ENCODE data around the gene RABEP2. TPM values are rescaled to one million over a fixed set of nuclear protein-coding genes. Genes with fewer than 3 reads are reported as not detected.

RABEP2 gene
- total RNA-seq, 1 experiment from 2014 or later: 13.4 TPM

GRCh38 chr16:28899882-28900590 lies 25.0 kb downstream of the RABEP2 start:
- H3K79me2 ChIP-seq (ENCODE audit: insufficient read depth, low read length): no peaks in the 10 kb centered on the region
- no peaks in the 10 kb centered on the region for H4K20me1 ChIP-seq (ENCODE audit: insufficient read depth)
- intact Hi-C loops (cut with micrococcal nuclease): no loop called here
- ChIA-PET POLR2A (interaction anchor here (0.7 kb wide), 1 partner anchor 23 kb away, joined by 3 read pairs; no protein-coding TSS in a partner anchor), CTCF (no interaction called here), RAD21 (ENCODE audit: low non-redundant PET in 1 of 2, low total read pairs in 2 of 2, uncharacterized antibody in 2 of 2, unreplicated experiment in 2 of 2) (no interaction called here)
- no peak for DNase-seq (ENCODE audit: low read depth, low spot score)
- H3K4me3 ChIP-seq (replicated peaks in 1 of 2; ENCODE audit: low read depth in 1 of 2, low read length in 2 of 2): no peak overlapping the region
- BruUV-seq (replicated peaks): no TSS peak
- H3K4me2 ChIP-seq (ENCODE audit: low read length): no peak overlapping the region
- no peaks in the 10 kb centered on the region for H3K36me3 ChIP-seq (ENCODE audit: control insufficient read depth in 1 of 2, insufficient read depth in 2 of 2, low read length in 2 of 2)
- no peak overlapping the region for H3K9ac ChIP-seq (ENCODE audit: low read length)
- no peaks in the 10 kb centered on the region for H3K9me3 ChIP-seq (ENCODE audit: control insufficient read depth in 1 of 2, insufficient read depth in 1 of 2, low read depth in 1 of 2, low read length in 2 of 2)
- TF ChIP-seq ELF1 (IDR thresholded peaks at IDR 0.05; ENCODE audit: borderline replicate concordance, low read depth) (no peak), RAD21 (IDR thresholded peaks at IDR 0.05; ENCODE audit: low read depth) (no peak), CBX3 (IDR thresholded peaks at IDR 0.05; ENCODE audit: low read depth) (no peak), SRF (IDR thresholded peaks at IDR 0.05; ENCODE audit: low read depth) (no peak), EGR1 (IDR thresholded peaks at IDR 0.05; ENCODE audit: low read depth) (no peak), SP1 (IDR thresholded peaks at IDR 0.05; ENCODE audit: low read depth) (no peak), POLR2AphosphoS5 (IDR thresholded peaks at IDR 0.05; ENCODE audit: low read depth, low read length) (no peak), CTCF (IDR thresholded peaks at IDR 0.05 in 2 of 3, conservative IDR thresholded peaks at IDR 0.05 in 1 of 3; ENCODE audit: borderline replicate concordance in 1 of 3, insufficient read depth in 1 of 3, low read depth in 2 of 3, low read length in 2 of 3) (no peak)
- no peaks in the 10 kb centered on the region for H3K9me2 ChIP-seq (ENCODE audit: insufficient read depth)
- H3K27ac ChIP-seq (ENCODE audit: low read depth, low read length): no peak overlapping the region
- H2AFZ ChIP-seq (ENCODE audit: low read depth, low read length, poor library complexity, severe bottlenecking): no peak overlapping the region
- no peak for ATAC-seq
- H3K4me1 ChIP-seq (ENCODE audit: control insufficient read depth in 1 of 2, insufficient read depth in 2 of 2, low read length in 2 of 2): peaks cover 7 to 22% of the 10 kb centered on the region in 2 experiments; a peak in 3 of 4 replicates
- no peaks in the 10 kb centered on the region for H3K27me3 ChIP-seq (ENCODE audit: insufficient read depth, low read length)

Data from HCT116 (cell line).